ENCODE measurements around the gene DLGAP4.

DNA sequence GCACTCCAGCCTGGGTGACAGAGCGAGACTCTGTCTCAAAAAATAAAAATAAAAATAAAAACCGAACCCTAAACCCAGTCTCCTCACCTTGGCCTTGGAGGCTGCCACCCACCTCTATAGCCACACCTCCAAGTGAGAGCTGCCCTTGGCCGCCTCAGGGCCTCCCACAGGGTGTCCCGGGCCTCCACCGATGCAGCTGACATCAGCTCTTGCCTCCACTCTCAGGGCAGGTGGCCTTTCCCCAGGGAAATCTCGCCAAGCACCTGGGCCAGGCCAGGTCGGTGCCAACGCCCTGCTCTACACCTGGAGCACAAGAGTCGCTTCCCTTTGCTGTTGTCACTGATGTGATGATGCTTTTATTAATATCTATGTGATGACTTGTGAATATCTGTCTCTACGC lies 226.2 kb downstream of the DLGAP4 start:
- TF ChIP-seq POLR2AphosphoS5 (IDR thresholded peaks at IDR 0.05) = no peak
- TF ChIP-seq, protein P1, sequence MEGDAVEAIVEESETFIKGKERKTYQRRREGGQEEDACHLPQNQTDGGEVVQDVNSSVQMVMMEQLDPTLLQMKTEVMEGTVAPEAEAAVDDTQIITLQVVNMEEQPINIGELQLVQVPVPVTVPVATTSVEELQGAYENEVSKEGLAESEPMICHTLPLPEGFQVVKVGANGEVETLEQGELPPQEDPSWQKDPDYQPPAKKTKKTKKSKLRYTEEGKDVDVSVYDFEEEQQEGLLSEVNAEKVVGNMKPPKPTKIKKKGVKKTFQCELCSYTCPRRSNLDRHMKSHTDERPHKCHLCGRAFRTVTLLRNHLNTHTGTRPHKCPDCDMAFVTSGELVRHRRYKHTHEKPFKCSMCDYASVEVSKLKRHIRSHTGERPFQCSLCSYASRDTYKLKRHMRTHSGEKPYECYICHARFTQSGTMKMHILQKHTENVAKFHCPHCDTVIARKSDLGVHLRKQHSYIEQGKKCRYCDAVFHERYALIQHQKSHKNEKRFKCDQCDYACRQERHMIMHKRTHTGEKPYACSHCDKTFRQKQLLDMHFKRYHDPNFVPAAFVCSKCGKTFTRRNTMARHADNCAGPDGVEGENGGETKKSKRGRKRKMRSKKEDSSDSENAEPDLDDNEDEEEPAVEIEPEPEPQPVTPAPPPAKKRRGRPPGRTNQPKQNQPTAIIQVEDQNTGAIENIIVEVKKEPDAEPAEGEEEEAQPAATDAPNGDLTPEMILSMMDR (IDR thresholded peaks at IDR 0.05) = no peak
- TF ChIP-seq POLR2A (IDR thresholded peaks at IDR 0.05) = no peak

Measured in breast epithelium (tissue), 3 donors.